Measurements from ENCODE around the gene BPIFB6. TPM values are rescaled to one million over a fixed set of nuclear protein-coding genes. Genes with fewer than 3 reads are reported as not detected.

Gene BPIFB6
- total RNA-seq, 1 experiment from 2014 or later: not detected

GRCh38 chr20:33083544-33084340 is 52.3 kb downstream of the BPIFB6 start:
- H3K27me3 ChIP-seq: no peaks in the 10 kb centered on the region
- DNase-seq: no peak
- H3K4me1 ChIP-seq: peaks cover 14% of the 10 kb centered on the region
- no peaks in the 10 kb centered on the region for H3K9me3 ChIP-seq (replicated peaks)
- H3K4me3 ChIP-seq: no peak overlapping the region
- no peak overlapping the region for H3K27ac ChIP-seq
- no peaks in the 10 kb centered on the region for H3K36me3 ChIP-seq

DNA sequence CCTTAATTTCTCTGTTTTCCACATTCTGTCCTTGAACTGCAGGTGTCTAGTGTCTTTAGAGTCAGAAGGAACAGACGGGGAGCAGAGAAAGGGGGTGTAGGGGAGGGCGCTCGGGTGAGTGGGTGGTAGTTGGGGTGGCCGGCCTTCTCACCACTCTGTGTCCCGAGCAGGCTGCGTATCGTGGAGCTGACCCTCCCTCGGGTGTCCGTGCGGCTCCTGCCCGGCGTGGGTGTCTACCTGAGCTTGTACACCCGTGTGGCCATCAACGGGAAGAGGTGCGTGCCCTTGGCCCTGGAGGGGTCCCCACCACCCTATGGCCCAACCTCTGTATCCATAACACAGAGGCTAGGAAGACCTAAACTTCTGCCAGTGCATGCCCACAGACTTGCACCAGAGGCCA is 53.3 kb downstream of the BPIFB6 start:
- Histone ChIP-seq H3K4me3 (no peak overlapping the region), H3K27ac (no peak overlapping the region), H3K36me3 (no peaks in the 10 kb centered on the region), H3K4me1 (peaks cover 4% of the 10 kb centered on the region), H3K9me3 (replicated peaks) (no peaks in the 10 kb centered on the region), H3K27me3 (no peaks in the 10 kb centered on the region)
- DNase-seq: no peak

- Histone ChIP-seq H3K9me3 (replicated peaks) (no peaks in the 10 kb centered on the region), H3K27me3 (no peaks in the 10 kb centered on the region), H3K36me3 (no peaks in the 10 kb centered on the region), H3K4me1 (no peaks in the 10 kb centered on the region), H3K4me3 (no peak overlapping the region), H3K27ac (no peak overlapping the region)
- DNase-seq: no peak
These were observed 54.7 kb downstream of the BPIFB6 start for GRCh38 chr20:33086052-33086722.

DNA sequence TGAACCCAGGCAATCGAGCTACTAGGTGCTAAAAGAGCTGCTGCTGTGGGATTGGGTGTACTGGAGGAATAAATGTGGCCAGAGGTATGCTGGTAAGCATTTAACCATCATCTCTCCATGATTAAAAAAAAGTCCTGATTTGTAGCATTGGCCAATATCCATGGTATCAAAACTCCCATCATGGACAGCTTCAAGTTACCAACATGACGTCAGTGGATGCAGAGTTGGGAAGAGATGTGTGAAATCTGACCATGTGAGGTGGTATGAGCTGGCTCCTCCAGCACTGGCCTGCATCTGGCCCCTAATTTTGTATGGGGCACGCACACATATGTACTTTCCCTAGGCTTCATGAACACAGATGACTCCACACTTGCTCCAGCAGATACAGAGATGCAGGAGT is 59.7 kb downstream of the BPIFB6 start:
- Histone ChIP-seq H3K9me3 (replicated peaks) (no peaks in the 10 kb centered on the region), H3K27me3 (no peaks in the 10 kb centered on the region), H3K36me3 (no peaks in the 10 kb centered on the region), H3K4me1 (no peaks in the 10 kb centered on the region), H3K4me3 (no peak overlapping the region), H3K27ac (no peak overlapping the region)
- no peak for DNase-seq

DNA sequence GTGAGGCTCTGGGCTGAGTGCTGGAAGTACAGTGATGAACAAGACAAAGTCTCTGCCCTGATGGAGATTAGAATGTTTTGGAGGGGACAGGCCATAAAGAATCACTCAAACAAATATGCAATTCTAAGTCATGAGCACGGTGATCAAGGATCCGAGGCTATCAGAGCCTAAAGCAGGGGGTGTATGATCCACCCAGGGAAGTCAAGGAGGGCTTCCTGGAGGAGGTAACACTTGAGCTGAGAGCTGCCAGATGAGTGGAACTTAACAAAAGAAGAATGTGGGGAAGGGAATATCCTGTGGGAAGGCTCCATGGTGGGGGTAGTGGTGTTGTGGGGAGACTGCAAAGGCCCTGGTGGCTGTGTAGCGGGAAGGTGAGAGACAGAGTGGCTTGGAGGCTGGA is 60.2 kb downstream of the BPIFB6 start:
- DNase-seq: no peak
- Histone ChIP-seq H3K27me3 (no peaks in the 10 kb centered on the region), H3K27ac (no peak overlapping the region), H3K4me1 (no peaks in the 10 kb centered on the region), H3K36me3 (no peaks in the 10 kb centered on the region), H3K4me3 (no peak overlapping the region), H3K9me3 (replicated peaks) (no peaks in the 10 kb centered on the region)

DNA sequence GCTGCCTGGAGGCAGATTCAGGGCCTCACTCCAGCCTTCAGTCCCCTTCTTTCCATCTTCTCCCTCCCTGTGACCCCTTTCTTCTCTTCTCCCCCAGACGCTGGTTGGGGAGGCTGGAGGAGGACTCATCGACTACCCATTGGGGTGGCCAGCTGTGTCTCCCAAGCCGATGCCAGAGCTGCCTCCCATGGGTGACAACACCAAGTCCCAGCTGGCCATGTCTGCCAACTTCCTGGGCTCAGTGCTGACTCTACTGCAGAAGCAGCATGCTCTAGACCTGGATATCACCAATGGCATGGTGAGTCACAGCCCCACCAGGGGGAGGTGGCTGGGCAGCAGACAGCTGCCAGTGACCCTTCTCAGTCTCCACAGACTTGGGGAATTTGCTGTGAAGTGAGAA is 60.9 kb downstream of the BPIFB6 start:
- DNase-seq: peak; percentile 28 to 50
- no peaks in the 10 kb centered on the region for H3K9me3 ChIP-seq (replicated peaks)
- no peak overlapping the region for H3K27ac ChIP-seq
- H3K4me1 ChIP-seq: no peaks in the 10 kb centered on the region
- H3K36me3 ChIP-seq: no peaks in the 10 kb centered on the region
- no peaks in the 10 kb centered on the region for H3K27me3 ChIP-seq
- H3K4me3 ChIP-seq: no peak overlapping the region

GRCh38 chr20:33093074-33093473 is 61.6 kb downstream of the BPIFB6 start:
- Histone ChIP-seq H3K27me3 (no peaks in the 10 kb centered on the region), H3K4me1 (no peaks in the 10 kb centered on the region), H3K4me3 (no peak overlapping the region), H3K9me3 (replicated peaks) (no peaks in the 10 kb centered on the region), H3K36me3 (no peaks in the 10 kb centered on the region), H3K27ac (no peak overlapping the region)
- DNase-seq: no peak

- no peak overlapping the region for H3K27ac ChIP-seq
- no peaks in the 10 kb centered on the region for H3K36me3 ChIP-seq
These were observed 62.1 kb downstream of the BPIFB6 start for GRCh38 chr20:33093582-33093981.

More at GRCh38 chr20:33093582-33093981, 62.1 kb downstream of the BPIFB6 start:
- Histone ChIP-seq H3K4me1 (no peaks in the 10 kb centered on the region), H3K9me3 (replicated peaks) (no peaks in the 10 kb centered on the region), H3K4me3 (no peak overlapping the region), H3K27me3 (no peaks in the 10 kb centered on the region)
- DNase-seq: no peak

Other genes with a start within 250 kb of the BPIFB6 start
- gene MAPRE1, start 211.7 kb upstream of the BPIFB6 start, total RNA-seq (2014; rRNA removed; shearing (Covaris generic)): 322 and 324 TPM in 2 replicates
- 0.28 and 0.58 TPM in 2 replicates for gene EFCAB8, start 172.7 kb upstream of the BPIFB6 start, total RNA-seq (2014; rRNA removed; shearing (Covaris generic))
- not detected in 2 replicates for gene SUN5, start 27.2 kb upstream of the BPIFB6 start, total RNA-seq (2014; rRNA removed; shearing (Covaris generic))
- not detected in 2 replicates for gene BPIFB2, start 23.9 kb upstream of the BPIFB6 start, total RNA-seq (2014; rRNA removed; shearing (Covaris generic))
- 0.26 and 0.43 TPM in 2 replicates for gene BPIFB3, start 22.3 kb downstream of the BPIFB6 start, total RNA-seq (2014; rRNA removed; shearing (Covaris generic))
- gene BPIFB4, start 48.0 kb downstream of the BPIFB6 start, total RNA-seq (2014; rRNA removed; shearing (Covaris generic)): 3.2 and 3.9 TPM in 2 replicates
- gene BPIFA2, start 136.5 kb downstream of the BPIFB6 start, total RNA-seq (2014; rRNA removed; shearing (Covaris generic)): not detected in 2 replicates
- not detected in 2 replicates for gene BPIFA3, start 185.7 kb downstream of the BPIFB6 start, total RNA-seq (2014; rRNA removed; shearing (Covaris generic))
- not detected in 2 replicates for gene BPIFA1, start 204.3 kb downstream of the BPIFB6 start, total RNA-seq (2014; rRNA removed; shearing (Covaris generic))

All from SJCRH30 (cell line).